Measurements from ENCODE around the gene HAAO. TPM values are rescaled to one million over a fixed set of nuclear protein-coding genes. Genes with fewer than 3 reads are reported as not detected.
"Not testable (repeated sequence)": the region's sequence is repeated elsewhere in the genome, so short reads cannot be mapped to it uniquely, and the experiment has no call there.

Gene HAAO
- total RNA-seq, 2 experiments from 2014 or later: 0.56 TPM; not detected in 1

DNA sequence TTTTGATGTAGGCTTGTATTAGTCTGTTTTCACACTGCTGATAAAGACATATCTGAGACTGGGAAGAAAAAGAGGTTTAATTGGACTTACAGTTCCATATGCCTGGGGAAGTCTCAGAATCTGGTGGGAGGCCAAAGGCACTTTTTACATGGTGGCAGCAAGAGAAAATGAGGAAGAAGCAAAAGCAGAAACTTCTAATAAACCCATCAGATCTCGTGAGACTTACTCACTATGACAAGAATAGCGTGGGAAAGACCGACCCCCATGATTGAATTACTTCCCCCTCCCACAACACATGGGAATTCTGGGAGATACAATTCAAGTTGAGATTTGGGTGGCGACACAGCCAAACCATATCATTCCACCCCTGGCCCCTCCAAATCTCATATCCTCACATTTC, 61.1 kb downstream of the HAAO start:
- DNase-seq, H3K4me3 Mint-ChIP-seq, CTCF ChIA-PET, H3K4me1 Mint-ChIP-seq, H3K27me3 Mint-ChIP-seq, ATAC-seq, H3K27ac Mint-ChIP-seq: not testable (repeated sequence)
- Mint-ChIP-seq H3K36me3 (peaks cover 46% of the 10 kb centered on the region), H3K9me3 (ENCODE audit: low read depth) (peaks cover 13% of the 10 kb centered on the region)

DNA sequence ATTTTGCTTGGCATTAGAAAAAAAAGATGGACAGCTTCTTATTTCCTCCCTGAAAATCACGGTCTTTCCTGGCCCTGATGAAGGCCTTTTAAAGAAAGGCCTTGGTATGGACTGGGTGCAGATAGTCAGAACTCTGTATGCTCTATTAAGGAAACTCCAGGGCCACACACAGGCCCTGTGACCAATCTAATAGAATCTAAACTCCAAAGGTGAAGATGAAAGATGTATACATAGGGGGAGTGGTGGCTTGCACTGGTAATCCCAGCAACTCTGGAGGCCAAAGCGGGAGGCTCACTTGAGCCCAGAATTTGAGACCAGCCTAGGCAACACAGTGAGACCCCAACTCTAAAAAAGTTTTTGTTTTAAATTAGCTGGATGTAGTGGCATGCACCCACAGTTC, 65.7 kb downstream of the HAAO start:
- Mint-ChIP-seq H3K9me3 (ENCODE audit: low read depth) (no peaks in the 10 kb centered on the region), H3K27ac (no peak overlapping the region), H3K4me1 (peaks cover 12% of the 10 kb centered on the region), H3K36me3 (peaks cover 19% of the 10 kb centered on the region), H3K27me3 (no peaks in the 10 kb centered on the region), H3K4me3 (no peak overlapping the region)
- no peak for DNase-seq
- ATAC-seq: no peak
- CTCF ChIA-PET: no interaction called here

DNA sequence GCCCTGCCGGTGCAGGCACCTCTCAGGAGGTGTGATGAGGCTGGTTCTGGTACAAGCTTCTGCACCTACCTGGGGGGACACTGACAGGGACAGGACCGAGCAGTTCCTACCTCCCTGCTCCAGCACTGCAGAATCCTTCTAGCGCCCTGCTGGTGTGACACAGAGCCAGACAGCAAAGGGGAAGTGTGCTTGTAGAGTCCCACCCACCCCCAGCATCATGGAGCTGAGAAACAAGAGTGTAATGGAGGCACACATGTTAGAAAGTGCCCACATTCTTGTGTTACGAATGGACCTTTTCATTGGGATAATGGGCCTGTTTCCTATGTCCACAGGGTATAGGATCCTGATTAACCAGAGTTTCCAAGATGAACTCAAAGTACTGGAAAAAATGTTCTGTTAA, 66.7 kb downstream of the HAAO start:
- CTCF ChIA-PET: no interaction called here
- peaks cover 14% of the 10 kb centered on the region for H3K36me3 Mint-ChIP-seq
- H3K4me3 Mint-ChIP-seq: no peak overlapping the region
- no peak overlapping the region for H3K27ac Mint-ChIP-seq
- no peaks in the 10 kb centered on the region for H3K9me3 Mint-ChIP-seq (ENCODE audit: low read depth)
- peaks cover 13% of the 10 kb centered on the region for H3K4me1 Mint-ChIP-seq
- DNase-seq (no peak), ATAC-seq (no peak)
- H3K27me3 Mint-ChIP-seq: no peaks in the 10 kb centered on the region

DNA sequence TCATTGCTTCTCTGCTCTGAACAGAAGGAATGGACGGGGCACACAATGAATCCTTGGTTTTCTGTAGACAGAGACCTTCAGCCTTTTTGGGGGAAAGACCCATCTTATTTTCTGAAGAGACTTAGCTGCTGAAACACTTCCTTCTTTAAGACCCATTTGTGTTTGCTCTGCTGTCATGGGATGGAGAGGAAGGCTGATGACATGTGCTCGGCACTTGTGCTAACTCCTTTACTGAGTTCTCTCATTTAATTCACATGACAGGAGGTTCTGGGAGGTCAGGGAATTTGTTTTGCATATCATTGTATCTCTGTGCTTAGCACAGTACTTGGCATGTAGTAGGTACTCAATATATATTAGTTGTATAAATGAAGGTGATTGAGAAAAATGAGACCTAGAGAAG, 67.5 kb downstream of the HAAO start:
- H3K4me1 Mint-ChIP-seq: peaks cover 13% of the 10 kb centered on the region
- peaks cover 10% of the 10 kb centered on the region for H3K36me3 Mint-ChIP-seq
- H3K27ac Mint-ChIP-seq: no peak overlapping the region
- no peak overlapping the region for H3K4me3 Mint-ChIP-seq
- CTCF ChIA-PET: no interaction called here
- H3K27me3 Mint-ChIP-seq: no peaks in the 10 kb centered on the region
- ATAC-seq (no peak), DNase-seq (no peak)
- no peaks in the 10 kb centered on the region for H3K9me3 Mint-ChIP-seq (ENCODE audit: low read depth)

DNA sequence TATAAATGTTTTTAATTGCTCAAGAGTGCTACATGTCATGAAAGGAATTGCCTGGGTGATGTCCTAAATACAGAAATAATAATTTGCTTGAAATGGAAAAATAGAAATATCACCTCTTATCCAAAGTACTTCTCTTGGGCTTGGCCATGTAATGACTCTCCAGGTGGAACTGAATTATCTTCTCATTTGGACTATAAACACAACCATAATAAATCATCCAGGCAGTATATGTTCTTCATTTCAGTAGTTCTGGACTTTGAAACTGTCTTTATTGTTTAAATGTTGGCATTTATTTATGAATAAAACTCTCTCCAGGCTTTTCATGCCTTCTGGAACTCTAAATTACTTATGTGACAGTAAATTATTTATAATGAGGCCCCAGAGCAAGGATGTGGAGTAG, 68.9 kb downstream of the HAAO start:
- Mint-ChIP-seq H3K36me3 (peaks cover 3% of the 10 kb centered on the region), H3K4me1 (peaks cover 13% of the 10 kb centered on the region), H3K9me3 (ENCODE audit: low read depth) (no peaks in the 10 kb centered on the region), H3K4me3 (no peak overlapping the region), H3K27me3 (no peaks in the 10 kb centered on the region), H3K27ac (no peak overlapping the region)
- DNase-seq (no peak), ATAC-seq (no peak)
- CTCF ChIA-PET: no interaction called here

DNA sequence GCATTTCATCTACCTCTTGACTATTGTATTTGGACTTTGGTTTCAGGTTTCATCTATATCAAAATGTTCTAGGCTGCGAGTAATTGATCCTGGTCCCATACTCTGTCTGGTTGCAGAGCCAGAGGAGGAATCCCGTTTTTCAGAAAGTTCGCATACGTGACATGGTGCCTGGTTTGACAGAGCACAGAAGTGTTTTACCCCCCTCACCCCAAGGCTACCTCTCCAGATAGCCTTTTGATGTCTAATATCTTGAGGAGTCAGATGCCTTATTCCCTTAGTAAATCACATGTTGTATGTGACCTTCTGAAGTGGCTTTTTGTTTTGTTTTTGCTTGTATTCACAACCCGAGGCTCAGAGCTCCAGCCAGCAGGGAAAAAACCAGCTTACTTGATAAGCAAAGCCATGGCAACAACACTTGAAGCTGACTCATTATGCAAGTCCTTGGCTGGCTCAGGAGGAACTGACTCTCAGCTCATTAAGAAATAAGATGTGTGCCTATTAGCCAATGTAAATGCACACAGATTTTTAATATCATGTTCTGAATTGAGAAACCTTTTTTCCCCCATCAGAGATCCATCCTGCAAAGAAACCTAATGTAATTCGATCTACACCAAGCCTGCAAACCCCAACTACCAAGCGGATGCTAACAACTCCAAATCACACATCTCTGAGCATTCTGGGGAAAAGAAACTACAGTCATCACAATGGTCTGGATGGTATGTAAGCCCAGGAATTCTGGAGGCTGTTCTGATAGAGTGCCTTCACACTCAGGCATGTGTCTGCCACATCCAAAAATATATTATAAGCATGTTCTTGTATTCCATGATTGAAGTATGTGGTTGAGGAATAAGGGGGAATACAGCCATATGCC, 69.8 kb downstream of the HAAO start:
- Mint-ChIP-seq H3K27me3 (no peaks in the 10 kb centered on the region), H3K27ac (no peak overlapping the region), H3K4me3 (no peak overlapping the region), H3K36me3 (peaks cover 3% of the 10 kb centered on the region), H3K4me1 (peaks cover 13% of the 10 kb centered on the region), H3K9me3 (ENCODE audit: low read depth) (no peaks in the 10 kb centered on the region)
- ATAC-seq (peak; percentile 91), DNase-seq (peak; percentile 68)
- CTCF ChIA-PET: interaction anchor here (0.7 kb wide), 1 partner anchor 548 kb away, joined by 3 read pairs; no protein-coding TSS in a partner anchor

DNA sequence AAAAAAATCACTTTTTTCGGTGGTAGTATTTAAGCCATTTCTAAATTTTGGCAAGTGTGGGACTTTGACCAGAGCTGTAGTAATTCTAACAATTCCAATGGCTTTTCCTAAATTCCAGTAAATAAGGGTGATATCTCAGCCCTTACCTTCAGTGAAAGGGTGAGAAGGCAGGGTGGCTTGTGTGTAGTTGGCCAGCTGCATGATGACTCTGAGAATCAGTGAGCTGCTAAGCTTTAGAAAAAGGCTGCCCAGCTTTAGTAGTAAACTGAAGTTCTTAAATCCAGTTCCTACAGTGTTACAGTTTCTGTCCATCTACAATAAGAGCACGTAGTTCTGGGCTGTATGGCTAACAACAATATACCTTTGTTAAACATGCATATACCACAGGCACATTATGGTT, 70.5 kb downstream of the HAAO start:
- ATAC-seq (no peak), DNase-seq (no peak)
- Mint-ChIP-seq H3K9me3 (ENCODE audit: low read depth) (no peaks in the 10 kb centered on the region), H3K4me1 (peaks cover 13% of the 10 kb centered on the region), H3K27ac (no peak overlapping the region), H3K4me3 (no peak overlapping the region), H3K27me3 (no peaks in the 10 kb centered on the region), H3K36me3 (peaks cover 3% of the 10 kb centered on the region)
- CTCF ChIA-PET: interaction anchor here (0.7 kb wide), 1 partner anchor 548 kb away, joined by 3 read pairs; no protein-coding TSS in a partner anchor

Other genes with a start within 250 kb of the HAAO start
- gene MTA3, start 224.0 kb downstream of the HAAO start, total RNA-seq: 10 to 100 TPM; 22.8 to 23.6 TPM
- under 1 TPM in 1 of 2 experiments, not detected in 1; 0.21 TPM for gene OXER1, start 28.4 kb downstream of the HAAO start, total RNA-seq